Measurements from ENCODE around the gene OR4K14.
"Not testable (repeated sequence)": the region's sequence is repeated elsewhere in the genome, so short reads cannot be mapped to it uniquely, and the experiment has no call there.

OR4K14 gene, protein sequence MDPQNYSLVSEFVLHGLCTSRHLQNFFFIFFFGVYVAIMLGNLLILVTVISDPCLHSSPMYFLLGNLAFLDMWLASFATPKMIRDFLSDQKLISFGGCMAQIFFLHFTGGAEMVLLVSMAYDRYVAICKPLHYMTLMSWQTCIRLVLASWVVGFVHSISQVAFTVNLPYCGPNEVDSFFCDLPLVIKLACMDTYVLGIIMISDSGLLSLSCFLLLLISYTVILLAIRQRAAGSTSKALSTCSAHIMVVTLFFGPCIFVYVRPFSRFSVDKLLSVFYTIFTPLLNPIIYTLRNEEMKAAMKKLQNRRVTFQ

DNA sequence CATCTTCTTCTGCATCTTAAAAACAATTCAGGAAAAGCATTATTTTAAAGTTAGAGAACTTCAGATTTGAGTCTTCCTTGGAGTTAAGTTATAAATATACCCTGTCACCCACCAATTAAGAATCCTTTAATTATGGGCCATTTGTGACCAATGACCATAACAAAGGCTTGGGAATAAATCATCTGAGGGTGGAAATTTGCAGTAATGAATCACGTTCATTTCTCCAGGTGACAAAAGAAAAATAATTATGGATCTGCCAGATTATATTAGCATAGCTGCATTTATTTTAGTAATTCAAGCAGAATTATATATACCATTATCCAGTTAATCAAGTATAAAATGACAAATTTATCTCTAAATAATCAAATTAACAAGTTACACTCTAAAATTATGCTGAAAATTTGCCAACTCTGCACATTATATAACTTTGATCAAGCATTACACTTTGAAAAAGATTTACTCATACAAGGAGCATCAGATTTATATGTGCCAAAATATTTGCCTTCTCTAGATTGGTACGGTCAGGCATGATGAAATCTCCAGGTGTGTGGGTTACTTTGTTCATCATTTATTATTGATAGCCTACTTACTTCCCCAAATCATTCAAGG lies at the start of gene OR4K14:
TSS of gene OR4K14 (minus strand) at position 51 of the 609 bp plus-strand sequence. CDS start 4,114 bp downstream, outside the sequence.
- DNase-seq, result no peak

- no peak for DNase-seq
Observed at GRCh38 chr14:20059745-20060144, 40.6 kb upstream of the OR4K14 start, which contains the start of gene OR4L1. Gene OR4L1, plus strand, starts transcription at chr14:20060045. Its CDS starts 0 bp downstream, at chr14:20060045.

DNA sequence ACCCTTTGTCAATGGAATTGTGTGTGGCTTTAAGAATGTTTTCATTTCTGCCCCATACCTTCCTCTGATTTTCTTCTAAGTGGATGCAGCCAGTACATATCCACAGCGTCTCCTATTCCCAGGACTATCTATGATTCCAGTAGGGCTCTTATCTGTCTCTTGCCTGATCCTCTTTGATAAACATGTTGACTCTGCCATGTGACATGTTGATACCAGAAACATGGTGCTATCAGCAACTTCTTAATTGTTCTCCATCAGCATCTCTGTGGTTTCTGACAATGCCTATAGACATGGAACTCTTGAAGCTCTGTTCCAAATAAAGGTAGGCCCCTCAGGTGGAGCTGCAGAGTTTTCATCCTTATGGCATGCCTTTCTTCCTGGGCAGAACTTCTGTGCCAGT lies 29.1 kb upstream of the OR4K14 start:
- no peak for DNase-seq

- DNase-seq, result no peak
Observed at GRCh38 chr14:20044243-20044642, 25.1 kb upstream of the OR4K14 start.

DNA sequence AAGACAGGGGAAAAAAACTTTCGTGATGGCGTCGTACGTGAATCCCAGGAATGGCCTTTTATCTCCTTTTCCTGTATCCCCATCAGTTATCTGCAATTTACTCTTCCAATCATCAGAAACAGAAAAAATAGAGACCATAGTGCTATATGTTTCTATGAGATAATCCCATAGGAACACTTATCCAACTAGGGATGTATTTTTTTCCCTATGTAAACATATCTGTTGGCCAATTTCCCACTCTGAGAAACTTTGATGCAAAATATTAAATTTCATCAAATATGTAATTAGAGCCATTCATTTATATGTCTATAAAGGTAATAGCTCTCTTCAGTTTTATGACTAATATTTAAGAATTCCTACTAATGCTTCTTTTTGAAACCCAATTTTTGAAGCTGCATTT lies 16.8 kb upstream of the OR4K14 start, which contains the start of gene OR4K13:
TSS of gene OR4K13 (minus strand) at position 101 of the 400 bp plus-strand sequence. CDS start 1,280 bp downstream, outside the sequence.
- no peak for DNase-seq

DNA sequence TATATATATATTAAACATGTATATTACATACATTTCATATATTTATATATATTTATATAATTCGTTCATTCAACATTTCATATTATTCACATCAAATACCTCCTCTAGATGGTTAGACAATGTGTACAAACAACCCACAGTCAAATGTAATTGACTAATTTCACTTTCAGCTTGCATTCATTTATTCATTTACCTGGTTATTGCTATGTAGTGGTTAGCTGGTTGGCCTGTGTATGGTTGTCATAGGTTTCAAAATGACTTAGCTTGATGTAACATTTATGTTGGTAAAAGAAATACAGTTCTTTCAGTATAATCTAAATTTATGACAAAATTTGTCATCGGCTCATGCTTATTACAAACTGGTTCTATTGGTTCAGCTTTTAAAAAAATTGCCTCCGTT lies 16.3 kb upstream of the OR4K14 start:
- no peak for DNase-seq

DNA sequence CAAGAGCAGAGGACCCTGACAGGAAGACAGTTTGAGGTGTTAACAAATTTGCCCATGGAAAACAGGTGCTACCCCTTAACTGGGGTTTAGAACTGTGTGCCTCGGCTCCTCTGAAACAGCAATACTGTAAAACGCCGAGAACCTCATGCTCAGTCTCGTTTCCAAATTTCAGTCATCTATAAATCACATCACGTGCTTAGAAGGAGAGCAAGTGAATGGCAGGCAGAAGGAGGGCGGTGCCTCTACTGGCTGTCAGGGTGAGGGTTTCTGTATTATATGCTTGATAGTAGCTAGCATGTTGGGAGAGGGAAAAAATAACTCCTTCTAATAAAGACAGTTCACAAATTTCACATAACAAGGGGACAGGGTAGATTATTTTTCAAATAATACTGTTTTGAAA lies 12.0 kb upstream of the OR4K14 start:
- DNase-seq, result no peak

DNA sequence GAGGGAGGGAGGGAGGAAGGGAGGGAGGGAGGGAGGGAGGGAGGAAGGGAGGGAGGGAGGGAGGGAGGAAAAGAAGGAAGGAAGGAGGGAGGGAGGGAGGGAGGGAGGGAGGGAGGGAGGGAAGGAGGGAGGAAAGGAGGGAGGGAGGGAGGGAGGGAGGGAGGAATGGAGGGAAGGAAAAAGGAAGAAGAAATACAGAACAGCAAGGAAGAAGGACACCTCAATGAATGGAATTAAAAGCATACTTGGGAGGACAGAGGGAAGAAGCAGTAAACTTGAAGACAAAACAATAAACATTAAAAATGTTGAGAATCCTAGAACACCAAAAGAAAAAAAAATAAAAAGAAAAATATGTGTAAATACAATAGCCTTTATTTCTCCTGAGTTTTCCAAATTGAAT lies 11.0 kb downstream of the OR4K14 start:
- DNase-seq, result no peak

DNA sequence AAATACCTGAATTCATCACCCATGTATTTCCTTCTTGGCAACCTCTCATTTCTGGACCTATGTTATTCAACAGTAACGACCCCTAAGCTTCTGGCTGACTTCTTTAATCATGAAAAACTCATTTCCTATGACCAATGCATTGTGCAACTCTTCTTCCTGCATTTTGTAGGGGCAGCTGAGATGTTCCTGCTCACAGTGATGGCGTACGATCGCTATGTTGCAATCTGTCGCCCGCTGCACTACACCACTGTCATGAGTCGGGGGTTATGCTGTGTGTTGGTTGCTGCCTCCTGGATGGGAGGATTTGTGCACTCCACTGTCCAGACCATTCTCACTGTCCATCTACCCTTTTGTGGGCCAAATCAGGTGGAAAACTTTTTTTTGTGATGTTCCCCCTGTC lies 16.8 kb downstream of the OR4K14 start:
- no peak for DNase-seq

DNA sequence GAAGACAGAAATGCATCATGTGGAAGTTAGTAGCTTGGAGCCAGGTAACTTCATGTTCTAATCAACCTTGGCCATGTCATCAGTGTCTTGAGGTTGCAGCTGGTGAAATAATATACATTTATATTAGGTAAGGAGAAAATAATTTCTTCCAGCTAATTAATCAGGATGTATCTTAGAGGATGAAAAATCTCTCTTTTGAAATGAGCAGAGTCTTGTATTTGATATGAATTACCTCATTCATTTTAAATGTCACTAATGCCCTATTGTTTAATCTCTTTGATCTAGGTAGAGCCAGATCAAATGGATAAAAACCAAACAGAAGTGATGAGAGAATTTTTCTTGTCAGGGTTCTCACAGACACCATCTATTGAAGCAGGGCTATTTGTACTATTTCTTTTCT lies 17.2 kb downstream of the OR4K14 start, which contains the start of gene OR4Q2:
TSS of gene OR4Q2 (plus strand) at position 301 of the 400 bp plus-strand sequence.
- DNase-seq, result no peak

DNA sequence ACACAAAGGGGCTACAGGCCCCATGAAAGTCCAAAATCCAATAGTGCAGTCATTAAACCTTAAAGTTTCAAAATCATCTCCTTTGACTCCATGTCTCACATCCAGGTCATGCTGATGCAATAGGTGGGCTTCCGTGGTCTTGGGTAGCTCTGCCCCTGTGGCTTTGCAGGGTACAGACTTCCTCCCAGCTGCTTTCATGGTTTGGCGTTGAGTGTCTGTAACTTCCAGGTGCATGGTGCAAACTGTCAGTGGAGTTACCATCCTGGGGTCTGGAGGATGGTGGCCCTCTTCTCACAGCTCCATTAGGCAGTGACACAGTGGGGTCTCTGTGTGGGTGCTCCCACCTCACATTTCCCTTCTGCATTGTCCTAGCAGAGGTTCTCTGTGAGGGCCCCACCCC lies 25.7 kb downstream of the OR4K14 start:
- DNase-seq, result no peak

DNA sequence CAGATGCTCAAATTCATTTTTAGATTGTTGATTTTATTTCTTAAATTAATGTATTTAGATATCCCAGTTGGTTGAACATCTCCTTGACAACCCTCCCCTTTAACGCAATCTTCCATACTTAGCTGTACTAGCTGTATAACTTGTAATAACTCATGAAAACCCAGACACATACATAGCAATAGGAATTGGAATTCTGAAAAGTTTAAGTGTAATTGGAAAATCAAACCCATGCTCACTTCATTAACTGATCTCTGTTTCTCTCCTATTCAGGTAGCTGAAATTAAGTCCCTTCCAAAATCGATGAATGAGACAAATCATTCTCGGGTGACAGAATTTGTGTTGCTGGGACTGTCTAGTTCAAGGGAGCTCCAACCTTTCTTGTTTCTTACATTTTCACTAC lies 43.8 kb downstream of the OR4K14 start, which contains the start of gene OR4K15:
TSS of gene OR4K15 (plus strand) at position 301 of the 400 bp plus-strand sequence. CDS start at position 301, 0 bp downstream.
- no peak for DNase-seq

- no peak for DNase-seq
Observed at GRCh38 chr14:19974844-19975243, 44.3 kb downstream of the OR4K14 start.

DNA sequence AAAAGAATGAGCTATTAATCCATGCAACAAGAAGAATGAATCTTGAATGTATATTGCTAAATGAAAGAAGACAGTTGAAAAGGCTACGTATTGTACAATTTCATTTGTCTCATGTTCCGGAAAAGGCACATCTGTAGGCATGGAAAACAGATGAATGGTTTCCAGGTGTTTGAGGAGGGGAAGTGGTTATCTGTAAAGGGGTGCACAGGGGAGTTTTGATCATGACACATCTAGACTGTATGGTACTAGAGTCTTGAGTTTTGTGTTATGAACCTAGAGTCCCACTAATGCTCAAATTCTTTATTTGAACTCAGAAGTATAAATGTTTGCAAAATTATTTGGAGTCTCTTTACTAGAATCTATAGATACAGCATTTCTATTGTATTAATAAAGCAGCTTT lies 49.4 kb downstream of the OR4K14 start:
- DNase-seq, result not testable (repeated sequence)

Data from T1000 (cell line).